ENCODE results near the gene AQP5. TPM values are rescaled to one million over a fixed set of nuclear protein-coding genes. Genes with fewer than 3 reads are reported as not detected.

The AQP5 gene
- total and polyA plus RNA-seq, 2 donors (not counting 3 experiments of a cell fraction or from before 2014, with no cell fraction given): 0.95 to 2.3 TPM

DNA sequence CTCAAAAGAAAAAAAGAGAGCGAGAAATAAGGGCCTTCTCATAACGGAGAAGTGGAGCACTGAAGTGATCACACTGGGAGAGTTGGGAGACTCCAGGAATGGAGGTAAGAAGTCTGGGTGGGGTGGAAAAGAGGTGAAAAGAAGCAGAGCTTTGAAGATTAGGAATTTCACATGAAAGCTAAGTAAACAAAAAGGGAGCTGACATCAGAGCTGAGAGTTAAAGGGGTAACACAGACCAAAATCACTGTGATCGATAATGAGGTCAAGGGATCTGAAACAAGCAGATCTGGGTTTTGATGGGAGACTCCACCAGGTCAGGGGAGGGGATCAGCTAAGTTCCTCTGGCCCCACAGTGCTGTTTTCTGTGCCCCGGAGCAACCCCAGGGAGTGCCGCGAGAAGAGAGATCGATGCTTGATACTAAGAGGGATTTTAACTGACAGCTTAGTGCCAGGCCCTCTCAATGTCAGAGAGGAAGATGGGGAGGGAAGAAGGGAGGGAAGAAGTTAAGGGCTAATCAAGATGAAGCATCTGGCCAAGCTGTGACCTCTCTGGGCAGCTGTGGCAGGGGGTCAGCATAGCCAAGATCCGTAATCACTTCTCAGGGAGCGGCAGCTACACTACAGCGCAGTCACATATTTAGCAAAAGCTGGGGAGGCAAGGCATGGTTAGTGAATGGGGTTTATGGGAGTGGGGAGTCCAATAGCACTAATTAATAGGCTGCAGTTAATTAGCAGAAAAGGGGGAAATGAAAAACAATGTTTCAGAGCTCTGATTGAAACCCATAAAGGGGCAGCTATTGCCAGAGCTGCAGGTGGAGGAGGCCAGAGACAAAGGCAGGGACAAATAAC is 19.1 kb downstream of the AQP5 start:
- no TSS peak for BruUV-seq (replicated peaks)
- TF ChIP-seq, protein P1, sequence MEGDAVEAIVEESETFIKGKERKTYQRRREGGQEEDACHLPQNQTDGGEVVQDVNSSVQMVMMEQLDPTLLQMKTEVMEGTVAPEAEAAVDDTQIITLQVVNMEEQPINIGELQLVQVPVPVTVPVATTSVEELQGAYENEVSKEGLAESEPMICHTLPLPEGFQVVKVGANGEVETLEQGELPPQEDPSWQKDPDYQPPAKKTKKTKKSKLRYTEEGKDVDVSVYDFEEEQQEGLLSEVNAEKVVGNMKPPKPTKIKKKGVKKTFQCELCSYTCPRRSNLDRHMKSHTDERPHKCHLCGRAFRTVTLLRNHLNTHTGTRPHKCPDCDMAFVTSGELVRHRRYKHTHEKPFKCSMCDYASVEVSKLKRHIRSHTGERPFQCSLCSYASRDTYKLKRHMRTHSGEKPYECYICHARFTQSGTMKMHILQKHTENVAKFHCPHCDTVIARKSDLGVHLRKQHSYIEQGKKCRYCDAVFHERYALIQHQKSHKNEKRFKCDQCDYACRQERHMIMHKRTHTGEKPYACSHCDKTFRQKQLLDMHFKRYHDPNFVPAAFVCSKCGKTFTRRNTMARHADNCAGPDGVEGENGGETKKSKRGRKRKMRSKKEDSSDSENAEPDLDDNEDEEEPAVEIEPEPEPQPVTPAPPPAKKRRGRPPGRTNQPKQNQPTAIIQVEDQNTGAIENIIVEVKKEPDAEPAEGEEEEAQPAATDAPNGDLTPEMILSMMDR (IDR thresholded peaks at IDR 0.05; ENCODE audit: extremely low read depth in 1 of 2, insufficient read depth in 1 of 2, low read depth in 1 of 2, low read length in 2 of 2): no peak
- TF ChIP-seq POLR2AphosphoS5 (IDR thresholded peaks at IDR 0.05; ENCODE audit: insufficient read depth, low read depth, low read length): no peak
- TF ChIP-seq FOS (IDR thresholded peaks at IDR 0.05; ENCODE audit: borderline replicate concordance, insufficient read depth, low read length): no peak
- TF ChIP-seq, protein P2, sequence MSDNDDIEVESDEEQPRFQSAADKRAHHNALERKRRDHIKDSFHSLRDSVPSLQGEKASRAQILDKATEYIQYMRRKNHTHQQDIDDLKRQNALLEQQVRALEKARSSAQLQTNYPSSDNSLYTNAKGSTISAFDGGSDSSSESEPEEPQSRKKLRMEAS (IDR thresholded peaks at IDR 0.05; ENCODE audit: insufficient read depth, insufficient read length): no peak
- no peak for TF ChIP-seq GATA2 (IDR thresholded peaks at IDR 0.05; ENCODE audit: insufficient read depth, insufficient read length, low read depth, low read length)
- no peak for TF ChIP-seq POLR2A (IDR thresholded peaks at IDR 0.05; ENCODE audit: low read depth, low read length)
- no peak for TF ChIP-seq JUN (IDR thresholded peaks at IDR 0.05; ENCODE audit: borderline replicate concordance, insufficient read depth, insufficient read length, low read depth)
- TF ChIP-seq EZH2 (IDR thresholded peaks at IDR 0.05; ENCODE audit: borderline replicate concordance, low read depth, low read length, severe bottlenecking): no peak
- peaks cover 14% of the 10 kb centered on the region for H3K4me1 ChIP-seq (ENCODE audit: control insufficient read depth, extremely low read depth, insufficient read depth, low read length)
- no peak overlapping the region for H2AFZ ChIP-seq (ENCODE audit: low read depth, low read length)
- dilution Hi-C loops (cut with MboI; ENCODE audit: extremely low pct_ligation_motif_present, low sequenced_read_pairs) (no loop called here), intact Hi-C loops (cut with micrococcal nuclease) (no loop called here)
- no peak overlapping the region for H3K4me3 ChIP-seq (replicated peaks in 1 of 3; ENCODE audit: insufficient read depth in 1 of 3, low read depth in 1 of 3, low read length in 3 of 3)
- no peaks in the 10 kb centered on the region for H4K20me1 ChIP-seq (replicated peaks; ENCODE audit: control insufficient read depth, extremely low read depth, insufficient read depth, low read length)
- H3K27ac ChIP-seq (ENCODE audit: insufficient read depth, low read depth, low read length): no peak overlapping the region
- H3K27me3 ChIP-seq (ENCODE audit: control insufficient read depth in 2 of 2, insufficient read depth in 2 of 2, low read length in 2 of 2): no peaks in the 10 kb centered on the region
- FAIRE-seq (no peak), DNase-seq (ENCODE audit: low read depth, low spot score) (no peak)
- H3K9me1 ChIP-seq (replicated peaks; ENCODE audit: control insufficient read depth, extremely low read depth, insufficient read depth, low read length): no peaks in the 10 kb centered on the region
- no peaks in the 10 kb centered on the region for H3K36me3 ChIP-seq (ENCODE audit: control insufficient read depth in 2 of 2, extremely low read depth in 1 of 2, insufficient read depth in 2 of 2, low read length in 2 of 2)
- H3K79me2 ChIP-seq (ENCODE audit: control insufficient read depth, insufficient read depth, low read length): no peaks in the 10 kb centered on the region
- ChIA-PET CTCF (interaction anchor here (0.8 to 7.5 kb wide), 11 partner anchors 11 to 203 kb away, joined by 3 to 126 read pairs (median 6); partner anchors contain the start of gene RACGAP1), POLR2A (no interaction called here)
- H3K9ac ChIP-seq (replicated peaks; ENCODE audit: extremely low read depth, insufficient read depth, low read length): no peak overlapping the region
- H3K4me2 ChIP-seq (ENCODE audit: insufficient read depth, low read length): no peak overlapping the region
- no peaks in the 10 kb centered on the region for H3K9me3 ChIP-seq (replicated peaks; ENCODE audit: control insufficient read depth, insufficient read depth, low read length)

Measured in endothelial cell of umbilical vein (primary cell).